HepG2 (cell line): Measurements from ENCODE around the gene MYRIP. TPM values are rescaled to one million over a fixed set of nuclear protein-coding genes. Genes with fewer than 3 reads are reported as not detected.

ENCODE experiments used
- ATAC-seq: fragments of 200-7000 bp; cut with Tn5 transposase; 3 replicates; pipeline ENCODE4 v1.9.1; 2020; ENCODE audit warnings: mild to moderate bottlenecking, moderate library complexity
- BruUV-seq: library from RNA; stranded (reverse); fragments of 400-500 nt; replicated peaks from 2 replicates; lab custom pipeline; 2021; lab: Mats Ljungman, UMichigan
- CTCF ChIA-PET: fragments of 300-600 bp; formaldehyde crosslinking; extraction: SDS; loops from one replicate; lab custom pipeline; 2021; ENCODE audit warnings: low total read pairs, inconsistent platforms, low intra/inter-chr PET ratio; lab: Yijun Ruan, JAX
- POLR2A ChIA-PET: fragments of 350-600 bp; sonication (Branson Sonifier 250); formaldehyde crosslinking; loops from one replicate; lab custom pipeline; 2020; ENCODE audit warnings: antibody characterized with exemption, inconsistent platforms; lab: Yijun Ruan, JAX
- DNase-seq: peaks from one replicate; pipeline ENCODE4 v3.0.0-alpha.2; 2015; ENCODE audit warnings: low spot score
- FAIRE-seq: peaks from 3 replicates; lab custom pipeline; 2011; peaks lifted over from hg19 to GRCh38; lab: Jason Lieb, UNC
- H2AFZ ChIP-seq: one replicate; pipeline ENCODE4 v1.6.1; 2011; ENCODE audit warnings: low read length, inconsistent platforms
- H3K27ac ChIP-seq: fragments of 300-600 bp; 3 replicates; pipeline ENCODE4 v1.8.0; 2011; ENCODE audit warnings: mixed run types, mild to moderate bottlenecking, mixed read lengths, low read length, inconsistent platforms; ENCODE audit not compliant: insufficient read depth; ENCODE audit errors: extremely low read length
- H3K27me3 ChIP-seq, 2 experiments: fragments of 200-600 bp in 1 of 2; 2 replicates in 1 of 2; 3 replicates in 1 of 2; pipeline versions ENCODE4 v1.6.0 to v1.8.0; 2011; ENCODE audit warnings: low read length in 2 of 2, mild to moderate bottlenecking in 2 of 2, moderate library complexity in 2 of 2, inconsistent platforms in 1 of 2; ENCODE audit not compliant: insufficient read depth in 2 of 2, control insufficient read depth in 1 of 2
- H3K36me3 ChIP-seq, 2 experiments: fragments of 200-600 bp in 1 of 2; replicated peaks in 1 of 2; 2 replicates in 1 of 2; 3 replicates in 1 of 2; pipeline versions ENCODE4 v1.5.1 to v1.8.0; 2011; ENCODE audit warnings: low read length in 2 of 2, inconsistent platforms in 1 of 2; ENCODE audit not compliant: insufficient read depth in 2 of 2, control insufficient read depth in 1 of 2
- H3K4me1 ChIP-seq: 2 replicates; pipeline ENCODE4 v1.5.1; 2012; ENCODE audit warnings: low read length, inconsistent platforms; ENCODE audit not compliant: insufficient read depth
- H3K4me2 ChIP-seq: 2 replicates; pipeline ENCODE4 v1.6.0; 2011; ENCODE audit warnings: low read depth, low read length, inconsistent platforms
- H3K4me3 ChIP-seq, 3 experiments: fragments of 200-600 bp in 1 of 3; sonication (generic), shearing (Covaris generic) in 1 of 3; replicated peaks in 1 of 3; 2 replicates each; pipeline ENCODE4 v1.5.1; 2011 to 2016; ENCODE audit warnings: low read length in 3 of 3, inconsistent platforms in 2 of 3, low read depth in 2 of 3, mild to moderate bottlenecking in 2 of 3, control low read depth in 1 of 3, mixed read lengths in 1 of 3; ENCODE audit not compliant: insufficient read depth in 1 of 3
- H3K79me2 ChIP-seq: one replicate; pipeline ENCODE4 v1.6.1; 2011; ENCODE audit warnings: low read length, inconsistent platforms; ENCODE audit not compliant: insufficient read depth
- H3K9ac ChIP-seq: 2 replicates; pipeline ENCODE4 v1.6.0; 2011; ENCODE audit warnings: mild to moderate bottlenecking, low read depth, low read length, inconsistent platforms; ENCODE audit not compliant: insufficient read depth
- H3K9me3 ChIP-seq: 2 replicates; pipeline ENCODE4 v1.5.1; 2012; ENCODE audit warnings: mild to moderate bottlenecking, low read length
- H4K20me1 ChIP-seq: 2 replicates; pipeline ENCODE4 v1.6.0; 2011; ENCODE audit warnings: inconsistent platforms, mild to moderate bottlenecking, low read length, moderate library complexity; ENCODE audit not compliant: insufficient read depth
- ARID3A ChIP-seq: IDR thresholded peaks from 2 replicates; pipeline ENCODE4 v1.6.1; 2012; ENCODE audit warnings: low read depth, low read length, improper control_type of control experiment
- CTCF ChIP-seq: sonication (generic); formaldehyde crosslinking; IDR thresholded peaks from 2 replicates; pipeline ENCODE4 v1.5.0; 2020; ENCODE audit warnings: mild to moderate bottlenecking, missing genetic modification reagents, moderate library complexity
- JUND ChIP-seq: sonication (generic); formaldehyde crosslinking; IDR thresholded peaks from 2 replicates; pipeline ENCODE4 v1.8.0; 2022; ENCODE audit warnings: mild to moderate bottlenecking, missing genetic modification reagents
- KDM5B ChIP-seq: sonication (generic); formaldehyde crosslinking; IDR thresholded peaks from 2 replicates; pipeline ENCODE4 v1.4.0; 2020; ENCODE audit warnings: missing genetic modification reagents, mild to moderate bottlenecking, borderline replicate concordance
- PCBP2 ChIP-seq: fragments of 200-400 bp; formaldehyde crosslinking; optimal IDR thresholded peaks from 2 replicates; pipeline ENCODE3; 2018; ENCODE audit warnings: low read length, low read depth; ENCODE audit not compliant: poor library complexity, severe bottlenecking
- SMARCC2 ChIP-seq: fragments of 450-650 bp; IDR thresholded peaks from 2 replicates; pipeline ENCODE4 v1.6.1; 2017; ENCODE audit warnings: antibody characterized with exemption, mild to moderate bottlenecking
- WGBS: methylation state at CpG from one replicate; pipeline ENCODE4 v1.1.6; 2017; ENCODE audit warnings: low lambda C conversion rate; 5-methylcytosine and 5-hydroxymethylcytosine counted together
- in situ Hi-C: cut with HindIII; loops from 2 replicates; pipeline ENCODE4 v1.10.0; 2017; ENCODE audit warnings: low pct_unique_long_range_greater_than_20kb; ENCODE audit not compliant: extremely low pct_ligation_motif_present
- intact Hi-C: fragments of 100-400 bp; cut with micrococcal nuclease; formaldehyde crosslinking; loops from one replicate; pipeline ENCODE4 v1.10.0; 2022; ENCODE audit not compliant: unreplicated experiment
- polyA plus RNA-seq, 8 experiments: library from polyadenylated mRNA; depleted of rRNA in 3 of 8; stranded (reverse) in 7 of 8; unstranded in 1 of 8; fragments of >200 nt; fragmentation: Illumina TruSeq in 4 of 8; extraction: Trizol in 4 of 8; gene quantifications; 2 replicates each; pipeline versions ENCODE4 v1.2.1 to v1.2.3, GENCODE V29; 2011 to 2016; ENCODE audit warnings: low read depth in 4 of 8, missing spikeins in 1 of 8, mixed read lengths in 1 of 8; ENCODE audit not compliant: insufficient read depth in 1 of 8
- total RNA-seq, 5 experiments: library from RNA; depleted of rRNA; stranded (reverse); fragments of >200 nt; fragmentation: Illumina TruSeq; extraction: Trizol; gene quantifications; 2 replicates each; pipeline ENCODE4 v1.2.3, GENCODE V29; 2016; ENCODE audit warnings: low read depth in 1 of 5

The MYRIP gene
- total and polyA plus RNA-seq, 2 of the 13 experiments (the other 11 are each of a cell fraction or from before 2014, with no cell fraction given) = 0.64 to 0.84 TPM

- Histone ChIP-seq H3K9ac (no peak overlapping the region), H3K4me3 (no peak overlapping the region), H3K27me3 (no peaks in the 10 kb centered on the region), H3K9me3 (no peaks in the 10 kb centered on the region), H2AFZ (no peak overlapping the region), H4K20me1 (no peaks in the 10 kb centered on the region), H3K4me2 (no peak overlapping the region), H3K4me1 (no peaks in the 10 kb centered on the region), H3K27ac (no peak overlapping the region), H3K36me3 (no peaks in the 10 kb centered on the region), H3K79me2 (no peaks in the 10 kb centered on the region)
- peak; percentile 82 for ATAC-seq
- peak; percentile 10 for DNase-seq
- no peak for FAIRE-seq
- in situ Hi-C loops (no loop called here), intact Hi-C loops (no loop called here)
- whole genome bisulfite sequencing = 65% methylated on average over 11 of the region's 11 CpGs
- CTCF ChIA-PET = no interaction called here
- BruUV-seq = no TSS peak
- TF ChIP-seq CTCF (CRISPR knock-in tag) (peak; percentile 21; the same call in 1 of the 2 replicates), PCBP2 (no peak), JUND (CRISPR knock-in tag) (no peak), SMARCC2 (no peak), KDM5B (CRISPR knock-in tag) (no peak), ARID3A (no peak)
- POLR2A ChIA-PET = no interaction called here
Measured at GRCh38 chr3:40073310-40074007, 264.1 kb downstream of the MYRIP start.
